Uterus (tissue), 4 donors: ENCODE measurements around the gene GALNT18. TPM values are rescaled to one million over a fixed set of nuclear protein-coding genes. Genes with fewer than 3 reads are reported as not detected.
A peak's percentile ranks its signal among the peaks of the same experiment; 100 is the strongest.

ENCODE experiments used
- DNase-seq, 2 donors: peaks; one replicate each; pipeline ENCODE4 v3.0.0-alpha.2; 2019 to 2020
- H3K27ac ChIP-seq, 2 donors: fragments of 200-600 bp; sonication (generic); 1 replicate in 1 of 2; 2 replicates in 1 of 2; pipeline ENCODE4 v1.5.1; 2016 to 2018
- H3K27me3 ChIP-seq, 2 donors: fragments of 200-600 bp; sonication (generic); one replicate each; pipeline ENCODE4 v1.5.1; 2018 to 2019; ENCODE audit warnings: control low read depth in 1 of 2
- H3K36me3 ChIP-seq, 2 donors: fragments of 200-600 bp; sonication (generic); one replicate each; pipeline ENCODE4 v1.5.1; 2019; ENCODE audit warnings: control low read depth in 1 of 2
- H3K4me1 ChIP-seq, 2 donors: fragments of 200-600 bp; sonication (generic); one replicate each; pipeline ENCODE4 v1.5.1; 2018 to 2019; ENCODE audit warnings: control low read depth in 1 of 2
- H3K4me3 ChIP-seq, 2 donors: fragments of 200-600 bp; sonication (generic); 1 replicate in 1 of 2; 2 replicates in 1 of 2; pipeline ENCODE4 v1.5.1; 2018 to 2019; ENCODE audit warnings: mild to moderate bottlenecking in 1 of 2
- H3K9me3 ChIP-seq, 2 donors: fragments of 200-600 bp; sonication (generic); one replicate each; pipeline ENCODE4 v1.5.1; 2019; ENCODE audit warnings: control low read depth in 1 of 2
- CTCF ChIP-seq, 4 experiments: fragments of 200-600 bp in 2 of 4; fragments of 450-650 bp in 2 of 4; sonication (generic) in 2 of 4; IDR thresholded peaks; one replicate each; pipeline ENCODE4 v1.5.1; 2016 to 2019; ENCODE audit warnings: antibody characterized with exemption in 4 of 4, mild to moderate bottlenecking in 2 of 4, moderate library complexity in 1 of 4
- POLR2A ChIP-seq, 2 donors: fragments of 450-650 bp; IDR thresholded peaks; one replicate each; pipeline ENCODE4 v1.6.1; 2016; ENCODE audit warnings: antibody characterized with exemption in 2 of 2, mild to moderate bottlenecking in 1 of 2, moderate library complexity in 1 of 2
- intact Hi-C: fragments of 100-400 bp; cut with DNase I; formaldehyde crosslinking; loops from one replicate; pipeline ENCODE4 v1.15.1; 2023; ENCODE audit warnings: low total_unique reads
- total RNA-seq, 4 donors: library from RNA; depleted of rRNA in 3 of 4; stranded (reverse); fragments of >200 nt in 3 of 4; gene quantifications; one replicate each; pipeline versions ENCODE4 v1.1.0 to v1.2.4, GENCODE V29; 2014 to 2023
- donor health status: DM: yes; HTN: yes; CAD: no.

The GALNT18 gene
- total RNA-seq = 10 to 100 TPM; 21.4 to 35.1 (median 27.3) TPM

GRCh38 chr11:11621573-11622339 is at the start of gene GALNT18:
Gene GALNT18, minus strand, starts transcription at chr11:11622005.
- peak; percentile 79 to 87 for TF ChIP-seq POLR2A (IDR thresholded peaks at IDR 0.05)
- peak; percentile 38 to 70 (median 56) for TF ChIP-seq CTCF (IDR thresholded peaks at IDR 0.05)
- Histone ChIP-seq H3K4me3 (peak within 1 kb of the TSS; percentile 57), H3K4me1 (no peaks in the 10 kb centered on the region), H3K36me3 (no peaks in the 10 kb centered on the region), H3K9me3 (no peaks in the 10 kb centered on the region), H3K27me3 (no peaks in the 10 kb centered on the region), H3K27ac (peak within 1 kb of the TSS; percentile 67 to 72)
- DNase-seq = peak; percentile 89 to 92
- intact Hi-C loops = loop anchor here (10.0 kb wide), 1 partner anchor 687 kb away; no protein-coding TSS in a partner anchor

- Histone ChIP-seq H3K4me3 (no peak overlapping the region), H3K9me3 (no peaks in the 10 kb centered on the region), H3K36me3 (no peaks in the 10 kb centered on the region), H3K4me1 (no peaks in the 10 kb centered on the region), H3K27ac (no peak overlapping the region), H3K27me3 (no peaks in the 10 kb centered on the region)
- DNase-seq = no peak
- TF ChIP-seq POLR2A (IDR thresholded peaks at IDR 0.05) = no peak
- no peak for TF ChIP-seq CTCF (IDR thresholded peaks at IDR 0.05)
- intact Hi-C loops = no loop called here
Measured at GRCh38 chr11:11670574-11670973, 48.8 kb upstream of the GALNT18 start.

- TF ChIP-seq CTCF (IDR thresholded peaks at IDR 0.05) = no peak
- no peak for TF ChIP-seq POLR2A (IDR thresholded peaks at IDR 0.05)
- no peaks in the 10 kb centered on the region for H3K9me3 ChIP-seq
- H3K4me1 ChIP-seq = no peaks in the 10 kb centered on the region
- intact Hi-C loops = no loop called here
- DNase-seq = no peak
- no peaks in the 10 kb centered on the region for H3K27me3 ChIP-seq
- no peaks in the 10 kb centered on the region for H3K36me3 ChIP-seq
- no peak overlapping the region for H3K27ac ChIP-seq
- no peak overlapping the region for H3K4me3 ChIP-seq
Measured at GRCh38 chr11:11669233-11669846, 47.5 kb upstream of the GALNT18 start.

- H3K4me3 ChIP-seq = no peak overlapping the region
- no peak overlapping the region for H3K27ac ChIP-seq
- no peak for TF ChIP-seq POLR2A (IDR thresholded peaks at IDR 0.05)
- no peak for TF ChIP-seq CTCF (IDR thresholded peaks at IDR 0.05)
- DNase-seq = no peak
- no peaks in the 10 kb centered on the region for H3K36me3 ChIP-seq
- no peaks in the 10 kb centered on the region for H3K4me1 ChIP-seq
- intact Hi-C loops = no loop called here
- no peaks in the 10 kb centered on the region for H3K27me3 ChIP-seq
- no peaks in the 10 kb centered on the region for H3K9me3 ChIP-seq
Measured at GRCh38 chr11:11668781-11669180, 47.0 kb upstream of the GALNT18 start.

- Histone ChIP-seq H3K27me3 (no peaks in the 10 kb centered on the region), H3K27ac (no peak overlapping the region), H3K4me3 (no peak overlapping the region), H3K36me3 (no peaks in the 10 kb centered on the region), H3K4me1 (no peaks in the 10 kb centered on the region), H3K9me3 (no peaks in the 10 kb centered on the region)
- no peak for DNase-seq
- intact Hi-C loops = no loop called here
- no peak for TF ChIP-seq CTCF (IDR thresholded peaks at IDR 0.05)
- TF ChIP-seq POLR2A (IDR thresholded peaks at IDR 0.05) = no peak
Measured at GRCh38 chr11:11668274-11668673, 46.5 kb upstream of the GALNT18 start.
